Stimulated activated CD4-positive, alpha-beta T cell treated with anti-CD3 and anti-CD28 coated beads, Interleukin-15, amount 100 ng/mL, for 48 hours (primary cell): ENCODE results near the gene SEC22A.

Experiments used
- DNase-seq, 2 donors: peaks; one replicate each; pipeline ENCODE4 v3.0.0-alpha.2; 2020; ENCODE audit warnings: low read depth in 2 of 2

Gene SEC22A

GRCh38 chr3:123305192-123305591 lies 103.4 kb downstream of the SEC22A start:
- DNase-seq, result no peak

- DNase-seq, result no peak
These were observed 105.3 kb downstream of the SEC22A start for GRCh38 chr3:123307064-123307463.

GRCh38 chr3:123310186-123310585 lies 108.4 kb downstream of the SEC22A start:
- no peak for DNase-seq

- no peak for DNase-seq
These were observed 109.0 kb downstream of the SEC22A start for GRCh38 chr3:123310741-123311140.

- no peak for DNase-seq
These were observed 109.5 kb downstream of the SEC22A start for GRCh38 chr3:123311201-123311600.

- DNase-seq, result no peak
These were observed 110.9 kb downstream of the SEC22A start for GRCh38 chr3:123312331-123313265.

GRCh38 chr3:123313889-123314288 lies 112.1 kb downstream of the SEC22A start:
- no peak for DNase-seq

- DNase-seq, result no peak
These were observed 112.9 kb downstream of the SEC22A start for GRCh38 chr3:123314359-123315270.

- no peak for DNase-seq
These were observed 113.5 kb downstream of the SEC22A start for GRCh38 chr3:123315271-123315595.

GRCh38 chr3:123317716-123318115 lies 116.0 kb downstream of the SEC22A start:
- no peak for DNase-seq

GRCh38 chr3:123318374-123318773 lies 116.6 kb downstream of the SEC22A start:
- no peak for DNase-seq

GRCh38 chr3:123319760-123320159 lies 118.0 kb downstream of the SEC22A start:
- no peak for DNase-seq

- DNase-seq, result no peak
These were observed 118.5 kb downstream of the SEC22A start for GRCh38 chr3:123320221-123320620.

GRCh38 chr3:123321806-123322205 lies 120.1 kb downstream of the SEC22A start:
- DNase-seq, result no peak

GRCh38 chr3:123322866-123323265 lies 121.1 kb downstream of the SEC22A start:
- no peak for DNase-seq
